Stimulated activated CD8-positive, alpha-beta memory T cell treated with anti-CD3 and anti-CD28 coated beads, Interleukin-15, amount 100 ng/mL, for 4 hours (primary cell): ENCODE measurements around the gene CNOT6.
A peak's percentile ranks its signal among the peaks of the same experiment; 100 is the strongest.
"Not testable (repeated sequence)": the region's sequence is repeated elsewhere in the genome, so short reads cannot be mapped to it uniquely, and the experiment has no call there.

Source experiments
- DNase-seq, 2 donors: peaks; one replicate each; pipeline ENCODE4 v3.0.0-alpha.2; 2020; ENCODE audit warnings: low read depth in 2 of 2

The CNOT6 gene

GRCh38 chr5:180494060-180494509, at the start of gene CNOT6:
CNOT6 (plus strand) TSS chr5:180494379; CDS start chr5:180529277, 34,898 bp downstream.
- DNase-seq: peak; percentile 83 to 92

GRCh38 chr5:180454752-180455151, 39.4 kb upstream of the CNOT6 start:
- DNase-seq: no peak

- no peak for DNase-seq
Measured at GRCh38 chr5:180455872-180456271, 38.3 kb upstream of the CNOT6 start.

GRCh38 chr5:180456792-180457191, 37.4 kb upstream of the CNOT6 start:
- no peak for DNase-seq

- DNase-seq: not testable (repeated sequence)
Measured at GRCh38 chr5:180458852-180459673, 35.1 kb upstream of the CNOT6 start.

- DNase-seq: not testable (repeated sequence)
Measured at GRCh38 chr5:180459674-180460142, 34.5 kb upstream of the CNOT6 start.

GRCh38 chr5:180460834-180461233, 33.3 kb upstream of the CNOT6 start:
- DNase-seq: no peak

- DNase-seq: no peak
Measured at GRCh38 chr5:180461303-180461702, 32.9 kb upstream of the CNOT6 start.

- no peak for DNase-seq
Measured at GRCh38 chr5:180463216-180463900, 30.8 kb upstream of the CNOT6 start.

- no peak for DNase-seq
Measured at GRCh38 chr5:180463916-180464602, 30.1 kb upstream of the CNOT6 start.

- DNase-seq: no peak
Measured at GRCh38 chr5:180464603-180464970, 29.6 kb upstream of the CNOT6 start.

GRCh38 chr5:180465052-180465451, 29.1 kb upstream of the CNOT6 start:
- DNase-seq: not testable (repeated sequence)

GRCh38 chr5:180466316-180466715, 27.9 kb upstream of the CNOT6 start:
- DNase-seq: no peak

GRCh38 chr5:180467028-180467975, 26.9 kb upstream of the CNOT6 start:
- no peak for DNase-seq

- DNase-seq: no peak
Measured at GRCh38 chr5:180467989-180468731, 26.0 kb upstream of the CNOT6 start.

GRCh38 chr5:180468732-180469585, 25.2 kb upstream of the CNOT6 start:
- no peak for DNase-seq

GRCh38 chr5:180469586-180469865, 24.7 kb upstream of the CNOT6 start:
- DNase-seq: no peak

- no peak for DNase-seq
Measured at GRCh38 chr5:180469866-180470265, 24.3 kb upstream of the CNOT6 start.

GRCh38 chr5:180470361-180470760, 23.8 kb upstream of the CNOT6 start:
- DNase-seq: no peak
